Caco-2 (cell line): Measurements from ENCODE around the gene LRP3. TPM values are rescaled to one million over a fixed set of nuclear protein-coding genes. Genes with fewer than 3 reads are reported as not detected.

Source experiments
- BruUV-seq: library from RNA; stranded (reverse); fragments of 400-500 nt; replicated peaks from 2 replicates; lab custom pipeline; 2021; lab: Mats Ljungman, UMichigan
- CTCF ChIA-PET: fragments of 300-600 bp; sonication (Branson Sonifier 250); formaldehyde crosslinking; loops from one replicate; lab custom pipeline; 2022; ENCODE audit warnings: antibody characterized with exemption; lab: Charles Lee
- POLR2A ChIA-PET: fragments of 300-600 bp; sonication (Branson Sonifier 250); formaldehyde crosslinking; loops from one replicate; lab custom pipeline; 2022; ENCODE audit warnings: antibody characterized with exemption; lab: Charles Lee
- DNase-seq, 2 experiments: peaks; one replicate each; pipeline versions ENCODE4 v3.0.0 to v3.0.0-alpha.2; 2020 to 2022
- H3K27me3 ChIP-seq: replicated peaks from 2 replicates; pipeline ENCODE4 v1.6.0; 2011; ENCODE audit warnings: low read length; ENCODE audit not compliant: control insufficient read depth, insufficient read depth
- H3K36me3 ChIP-seq: 2 replicates; pipeline ENCODE4 v1.5.1; 2011; ENCODE audit warnings: low read length; ENCODE audit not compliant: control insufficient read depth, insufficient read depth
- H3K4me1 ChIP-seq: fragments of 250-450 bp; sonication (Bioruptor Pico); 2 replicates; pipeline ENCODE4 v1.5.1; 2020; ENCODE audit warnings: mild to moderate bottlenecking
- H3K4me3 ChIP-seq: 2 replicates; pipeline ENCODE4 v1.5.1; 2011; ENCODE audit warnings: low read depth, mild to moderate bottlenecking, control low read depth, low read length
- H3K9me3 ChIP-seq: fragments of 250-450 bp; sonication (Bioruptor Pico); 2 replicates; pipeline ENCODE4 v1.5.1; 2020; ENCODE audit warnings: mild to moderate bottlenecking, moderate library complexity
- H3K27ac Mint-ChIP-seq: one replicate; pipeline ENCODE4 v1.8.0; 2022; ENCODE audit warnings: mixed read lengths; ENCODE audit not compliant: unreplicated experiment
- H3K27me3 Mint-ChIP-seq: one replicate; pipeline ENCODE4 v1.8.0; 2022; ENCODE audit warnings: mixed read lengths; ENCODE audit not compliant: insufficient read depth, unreplicated experiment
- H3K36me3 Mint-ChIP-seq: one replicate; pipeline ENCODE4 v1.8.0; 2022; ENCODE audit warnings: mild to moderate bottlenecking, mixed read lengths; ENCODE audit not compliant: insufficient read depth, unreplicated experiment
- H3K4me1 Mint-ChIP-seq: one replicate; pipeline ENCODE4 v1.8.0; 2022; ENCODE audit warnings: low read depth, mixed read lengths; ENCODE audit not compliant: unreplicated experiment
- H3K4me3 Mint-ChIP-seq: one replicate; pipeline ENCODE4 v1.8.0; 2022; ENCODE audit warnings: mild to moderate bottlenecking, moderate library complexity, mixed read lengths; ENCODE audit not compliant: unreplicated experiment
- H3K9me3 Mint-ChIP-seq: one replicate; pipeline ENCODE4 v1.8.0; 2022; ENCODE audit warnings: mixed read lengths; ENCODE audit not compliant: unreplicated experiment
- intact Hi-C: fragments of 100-400 bp; cut with micrococcal nuclease; formaldehyde crosslinking; loops from one replicate; pipeline ENCODE4 v1.10.0; 2022; ENCODE audit not compliant: unreplicated experiment
- total RNA-seq: library from RNA; stranded (reverse); gene quantifications from 2 replicates; pipeline ENCODE4 v1.2.3, GENCODE V29; 2022
- TF ChIP-seq, protein P1 (sequence below), 2 experiments: fragments of 200-600 bp in 1 of 2; IDR thresholded peaks; 1 replicate in 1 of 2; 2 replicates in 1 of 2; pipeline versions ENCODE4 v1.5.1 to v1.8.0; 2011 to 2022; ENCODE audit warnings: antibody characterized with exemption in 1 of 2, control low read depth in 1 of 2, inconsistent platforms in 1 of 2, low read depth in 1 of 2, low read length in 1 of 2, mild to moderate bottlenecking in 1 of 2, moderate library complexity in 1 of 2; ENCODE audit not compliant: insufficient read depth in 1 of 2, severe bottlenecking in 1 of 2, unreplicated experiment in 1 of 2

The LRP3 gene
- total RNA-seq, 1 experiment from 2014 or later, result 22.8 TPM

DNA sequence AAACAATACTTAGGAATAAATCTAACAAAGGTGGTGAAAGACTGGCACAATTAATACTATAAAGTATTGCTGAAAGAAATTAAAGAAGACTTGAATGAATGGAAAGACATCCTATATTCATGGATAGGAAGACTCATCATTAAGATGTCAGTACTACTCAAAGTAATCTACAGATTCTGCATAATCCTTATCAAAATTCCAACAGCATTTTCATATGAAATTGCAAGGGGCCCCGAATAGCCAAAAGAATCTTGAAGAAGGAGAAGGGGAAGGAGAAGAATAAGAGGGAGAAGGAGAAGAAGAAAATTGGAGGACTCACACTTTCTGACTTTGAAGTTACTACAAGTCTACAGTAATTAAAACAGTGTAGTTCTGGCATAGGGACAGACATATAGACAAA is 25.6 kb upstream of the LRP3 start:
- peaks cover 24% of the 10 kb centered on the region for H3K9me3 Mint-ChIP-seq
- TF ChIP-seq, protein P1, sequence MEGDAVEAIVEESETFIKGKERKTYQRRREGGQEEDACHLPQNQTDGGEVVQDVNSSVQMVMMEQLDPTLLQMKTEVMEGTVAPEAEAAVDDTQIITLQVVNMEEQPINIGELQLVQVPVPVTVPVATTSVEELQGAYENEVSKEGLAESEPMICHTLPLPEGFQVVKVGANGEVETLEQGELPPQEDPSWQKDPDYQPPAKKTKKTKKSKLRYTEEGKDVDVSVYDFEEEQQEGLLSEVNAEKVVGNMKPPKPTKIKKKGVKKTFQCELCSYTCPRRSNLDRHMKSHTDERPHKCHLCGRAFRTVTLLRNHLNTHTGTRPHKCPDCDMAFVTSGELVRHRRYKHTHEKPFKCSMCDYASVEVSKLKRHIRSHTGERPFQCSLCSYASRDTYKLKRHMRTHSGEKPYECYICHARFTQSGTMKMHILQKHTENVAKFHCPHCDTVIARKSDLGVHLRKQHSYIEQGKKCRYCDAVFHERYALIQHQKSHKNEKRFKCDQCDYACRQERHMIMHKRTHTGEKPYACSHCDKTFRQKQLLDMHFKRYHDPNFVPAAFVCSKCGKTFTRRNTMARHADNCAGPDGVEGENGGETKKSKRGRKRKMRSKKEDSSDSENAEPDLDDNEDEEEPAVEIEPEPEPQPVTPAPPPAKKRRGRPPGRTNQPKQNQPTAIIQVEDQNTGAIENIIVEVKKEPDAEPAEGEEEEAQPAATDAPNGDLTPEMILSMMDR (IDR thresholded peaks at IDR 0.05; ENCODE audit: insufficient read depth in 1 of 2, low read depth in 1 of 2, low read length in 1 of 2, severe bottlenecking in 1 of 2, unreplicated experiment in 1 of 2), result no peak
- no peaks in the 10 kb centered on the region for H3K27me3 ChIP-seq
- ChIA-PET CTCF (no interaction called here), POLR2A (interaction anchor here (0.7 kb wide), 1 partner anchor 850 kb away, joined by 3 read pairs; no protein-coding TSS in a partner anchor)
- intact Hi-C loops, result no loop called here
- H3K4me1 Mint-ChIP-seq, result no peaks in the 10 kb centered on the region
- peaks cover 4% of the 10 kb centered on the region for H3K36me3 Mint-ChIP-seq
- no peak for DNase-seq
- H3K4me3 Mint-ChIP-seq, result no peak overlapping the region
- H3K36me3 ChIP-seq, result no peaks in the 10 kb centered on the region; the same call in 1 of the 2 replicates
- no peak overlapping the region for H3K27ac Mint-ChIP-seq
- H3K27me3 Mint-ChIP-seq, result no peaks in the 10 kb centered on the region
- no peak overlapping the region for H3K4me3 ChIP-seq
- H3K4me1 ChIP-seq, result no peaks in the 10 kb centered on the region
- no TSS peak for BruUV-seq
- H3K9me3 ChIP-seq, result peaks cover 17% of the 10 kb centered on the region; the same call in 1 of the 2 replicates

DNA sequence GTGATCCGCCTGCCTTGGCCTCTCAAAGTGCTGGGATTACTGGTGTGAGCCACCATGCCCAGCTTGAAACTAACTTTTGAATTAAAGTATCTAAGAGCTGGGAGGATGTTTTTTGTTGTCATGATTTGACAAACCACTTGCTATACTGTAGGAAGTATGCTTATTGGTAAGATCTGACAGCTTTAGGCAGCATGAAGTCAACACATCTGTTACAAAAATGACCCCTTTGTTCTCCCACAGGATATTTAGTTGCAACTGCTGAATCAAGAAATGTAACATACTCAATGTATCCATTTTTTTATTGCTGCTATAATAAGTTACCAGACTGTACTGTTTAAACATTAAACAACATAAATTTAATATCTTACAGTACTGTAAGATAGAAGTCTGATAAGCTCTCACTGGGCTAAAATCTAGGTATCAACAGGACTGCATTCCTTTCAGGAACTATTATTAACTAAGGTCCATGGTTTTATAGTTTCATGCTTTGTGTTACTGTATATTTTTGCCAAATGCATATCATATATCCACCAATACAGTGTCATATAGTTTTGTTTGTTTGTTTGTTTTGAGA is 22.8 kb upstream of the LRP3 start:
- no peak overlapping the region for H3K4me3 ChIP-seq
- peaks cover 17% of the 10 kb centered on the region; the same call in 1 of the 2 replicates for H3K9me3 ChIP-seq
- H3K27me3 ChIP-seq, result no peaks in the 10 kb centered on the region
- H3K36me3 ChIP-seq, result no peaks in the 10 kb centered on the region; the same call in 1 of the 2 replicates
- POLR2A ChIA-PET, result no interaction called here
- no peaks in the 10 kb centered on the region for H3K27me3 Mint-ChIP-seq
- H3K4me3 Mint-ChIP-seq, result no peak overlapping the region
- no peak overlapping the region for H3K27ac Mint-ChIP-seq
- no TSS peak for BruUV-seq
- no peak for DNase-seq
- intact Hi-C loops, result no loop called here
- peaks cover 3% of the 10 kb centered on the region for H3K36me3 Mint-ChIP-seq
- no peaks in the 10 kb centered on the region for H3K4me1 Mint-ChIP-seq
- CTCF ChIA-PET, result interaction anchor here (0.5 to 1.4 kb wide), 2 partner anchors 12 to 13 kb away, joined by 3 read pairs; no protein-coding TSS in a partner anchor
- TF ChIP-seq, protein P1 (IDR thresholded peaks at IDR 0.05; ENCODE audit: insufficient read depth in 1 of 2, low read depth in 1 of 2, low read length in 1 of 2, severe bottlenecking in 1 of 2, unreplicated experiment in 1 of 2), result no peak
- H3K4me1 ChIP-seq, result 0 out of 2 replicates have a peak, but pooled peaks cover 5% of the 10 kb centered on the region
- peaks cover 24% of the 10 kb centered on the region for H3K9me3 Mint-ChIP-seq

DNA sequence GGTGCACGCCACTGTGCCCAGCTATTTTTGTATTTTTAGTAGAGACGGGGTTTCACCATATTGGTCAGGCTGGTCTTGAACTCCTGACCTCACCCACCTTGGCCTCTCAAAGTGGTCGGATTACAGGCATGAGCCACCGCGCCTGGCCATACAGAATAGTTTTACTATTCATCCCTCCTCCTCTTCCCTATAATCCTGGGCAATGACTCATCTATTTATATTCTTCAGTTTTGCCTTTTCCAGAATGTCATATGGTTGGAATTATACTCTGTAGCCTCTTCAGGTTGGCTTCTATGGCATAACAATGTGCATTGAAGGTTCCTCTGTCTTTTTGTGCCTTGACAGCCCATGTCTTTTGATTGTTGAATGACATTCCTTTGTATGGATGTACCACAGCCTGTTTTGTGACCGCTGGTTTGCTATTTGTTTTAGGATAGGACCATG is 22.2 kb upstream of the LRP3 start:
- peaks cover 9% of the 10 kb centered on the region for H3K36me3 Mint-ChIP-seq
- TF ChIP-seq, protein P1 (IDR thresholded peaks at IDR 0.05; ENCODE audit: insufficient read depth in 1 of 2, low read depth in 1 of 2, low read length in 1 of 2, severe bottlenecking in 1 of 2, unreplicated experiment in 1 of 2), result no peak
- H3K4me3 Mint-ChIP-seq, result no peak overlapping the region
- H3K27me3 ChIP-seq, result no peaks in the 10 kb centered on the region
- H3K27ac Mint-ChIP-seq, result no peak overlapping the region
- POLR2A ChIA-PET, result no interaction called here
- CTCF ChIA-PET, result interaction anchor here (1.4 kb wide), 1 partner anchor 12 kb away, joined by 3 read pairs; no protein-coding TSS in a partner anchor
- H3K4me1 Mint-ChIP-seq, result peaks cover 5% of the 10 kb centered on the region
- no TSS peak for BruUV-seq
- peaks cover 16% of the 10 kb centered on the region; the same call in 1 of the 2 replicates for H3K9me3 ChIP-seq
- H3K36me3 ChIP-seq, result no peaks in the 10 kb centered on the region; the same call in 1 of the 2 replicates
- intact Hi-C loops, result no loop called here
- H3K4me1 ChIP-seq, result 0 out of 2 replicates have a peak, but pooled peaks cover 5% of the 10 kb centered on the region
- peaks cover 3% of the 10 kb centered on the region for H3K27me3 Mint-ChIP-seq
- peaks cover 24% of the 10 kb centered on the region for H3K9me3 Mint-ChIP-seq
- H3K4me3 ChIP-seq, result no peak overlapping the region
- no peak for DNase-seq
